ENCODE data around the gene ACKR4.
"Not testable (repeated sequence)": the region's sequence is repeated elsewhere in the genome, so short reads cannot be mapped to it uniquely, and the experiment has no call there.

The ACKR4 gene

GRCh38 chr3:132596816-132597433 is at the start of gene ACKR4:
TSS of gene ACKR4 (plus strand) at chr3:132597270. CDS start at chr3:132600398, 3,128 bp downstream.
- DNase-seq = no peak

GRCh38 chr3:132549169-132549568 is 47.9 kb upstream of the ACKR4 start:
- DNase-seq = no peak

GRCh38 chr3:132549890-132550578 is 47.0 kb upstream of the ACKR4 start:
- no peak for DNase-seq

- DNase-seq = no peak
Measured at GRCh38 chr3:132550579-132551305, 46.3 kb upstream of the ACKR4 start.

- no peak for DNase-seq
Measured at GRCh38 chr3:132553826-132554225, 43.2 kb upstream of the ACKR4 start.

GRCh38 chr3:132554437-132554836 is 42.6 kb upstream of the ACKR4 start:
- peak; percentile 34 for DNase-seq

GRCh38 chr3:132555306-132556035 is 41.6 kb upstream of the ACKR4 start:
- no peak for DNase-seq

GRCh38 chr3:132556036-132556386 is 41.1 kb upstream of the ACKR4 start:
- DNase-seq = not testable (repeated sequence)

GRCh38 chr3:132556508-132557159 is 40.4 kb upstream of the ACKR4 start:
- DNase-seq = no peak

GRCh38 chr3:132561003-132561402 is 36.1 kb upstream of the ACKR4 start:
- no peak for DNase-seq

GRCh38 chr3:132563420-132564069 is 33.5 kb upstream of the ACKR4 start:
- no peak for DNase-seq

GRCh38 chr3:132564070-132564465 is 33.0 kb upstream of the ACKR4 start:
- no peak for DNase-seq

- DNase-seq = no peak
Measured at GRCh38 chr3:132568422-132568821, 28.6 kb upstream of the ACKR4 start.

GRCh38 chr3:132569153-132569552 is 27.9 kb upstream of the ACKR4 start:
- no peak for DNase-seq

- no peak for DNase-seq
Measured at GRCh38 chr3:132569580-132569979, 27.5 kb upstream of the ACKR4 start.

- DNase-seq = no peak
Measured at GRCh38 chr3:132570016-132570415, 27.1 kb upstream of the ACKR4 start.

GRCh38 chr3:132573797-132574211 is 23.3 kb upstream of the ACKR4 start:
- no peak for DNase-seq

- DNase-seq = no peak
Measured at GRCh38 chr3:132587401-132587800, 9.7 kb upstream of the ACKR4 start.

GRCh38 chr3:132592216-132592615 is 4.9 kb upstream of the ACKR4 start:
- DNase-seq = no peak

- DNase-seq = no peak
Measured at GRCh38 chr3:132593241-132593946, 3.7 kb upstream of the ACKR4 start.

- DNase-seq = no peak
Measured at GRCh38 chr3:132593947-132594323, 3.1 kb upstream of the ACKR4 start.

- DNase-seq = no peak
Measured at GRCh38 chr3:132594498-132594897, 2.6 kb upstream of the ACKR4 start.
